Epithelial cell of umbilical artery (primary cell): Measurements from ENCODE around the gene FRMD8. TPM values are rescaled to one million over a fixed set of nuclear protein-coding genes. Genes with fewer than 3 reads are reported as not detected.

Source experiments
- total RNA-seq: library from RNA; depleted of rRNA; stranded (reverse); fragments of >200 nt; gene quantifications from 2 replicates; pipeline ENCODE4 v1.2.3, GENCODE V29; 2014

FRMD8 gene
- 49.7 and 193 TPM in 2 replicates for total RNA-seq

GRCh38 chr11:65386307-65387140, at the start of gene FRMD8:
Gene FRMD8 (plus strand): TSS chr11:65386637. CDS start chr11:65387037, 400 bp downstream.

GRCh38 chr11:65354265-65355012, 32.0 kb upstream of the FRMD8 start, which contains the start of gene TIGD3:
Gene TIGD3 (plus strand): TSS chr11:65354751. CDS start chr11:65355809, 1,058 bp downstream.

GRCh38 chr11:65382033-65382803, 4.2 kb upstream of the FRMD8 start, which contains the start of gene SLC25A45:
Gene SLC25A45 (minus strand): TSS chr11:65382646. CDS start chr11:65381951, 695 bp downstream.

GRCh38 chr11:65422633-65423515, 36.4 kb downstream of the FRMD8 start, which contains the start of gene NEAT1:
Gene NEAT1 (plus strand): TSS chr11:65422798.

Other genes with a start within 250 kb of the FRMD8 start
- gene SPDYC, start 216.4 kb upstream of the FRMD8 start, total RNA-seq = not detected in 2 replicates
- gene CAPN1, start 204.7 kb upstream of the FRMD8 start, total RNA-seq = 63.3 and 157 TPM in 2 replicates
- gene POLA2, start 124.7 kb upstream of the FRMD8 start, total RNA-seq = 7.6 and 7.8 TPM in 2 replicates
- 14.7 and 20.8 TPM in 2 replicates for gene CDC42EP2, start 71.8 kb upstream of the FRMD8 start, total RNA-seq
- gene DPF2, start 52.8 kb upstream of the FRMD8 start, total RNA-seq = 26.7 and 31.5 TPM in 2 replicates
- gene TIGD3, start 31.9 kb upstream of the FRMD8 start, total RNA-seq = 0.32 TPM in 1 of 2 replicates, not detected in the other
- 0.46 and 2.3 TPM in 2 replicates for gene SLC25A45, start 4.0 kb upstream of the FRMD8 start, total RNA-seq
- 38.3 and 118 TPM in 2 replicates for gene NEAT1, start 36.2 kb downstream of the FRMD8 start, total RNA-seq
- gene MALAT1, start 112.4 kb downstream of the FRMD8 start, total RNA-seq = 2,721 and 4,758 TPM in 2 replicates
- gene SCYL1, start 138.4 kb downstream of the FRMD8 start, total RNA-seq = 56.5 and 59.1 TPM in 2 replicates
- gene LTBP3, start 171.7 kb downstream of the FRMD8 start, total RNA-seq = 15.2 and 23.4 TPM in 2 replicates
- gene ZNRD2, start 183.8 kb downstream of the FRMD8 start, total RNA-seq = 37.5 and 92.2 TPM in 2 replicates
- 15.9 and 19.8 TPM in 2 replicates for gene FAM89B, start 185.9 kb downstream of the FRMD8 start, total RNA-seq
- gene EHBP1L1, start 189.4 kb downstream of the FRMD8 start, total RNA-seq = 31.2 and 39.0 TPM in 2 replicates
- gene KCNK7, start 209.2 kb downstream of the FRMD8 start, total RNA-seq = not detected in 2 replicates
- gene MAP3K11, start 227.6 kb downstream of the FRMD8 start, total RNA-seq = 55.2 and 72.0 TPM in 2 replicates
- 11.2 and 11.7 TPM in 2 replicates for gene PCNX3, start 229.1 kb downstream of the FRMD8 start, total RNA-seq